ENCODE data around the gene LRFN4. TPM values are rescaled to one million over a fixed set of nuclear protein-coding genes. Genes with fewer than 3 reads are reported as not detected.

LRFN4 gene
- total RNA-seq, 2 experiments from 2014 or later, result 24.6 to 29.8 TPM

DNA sequence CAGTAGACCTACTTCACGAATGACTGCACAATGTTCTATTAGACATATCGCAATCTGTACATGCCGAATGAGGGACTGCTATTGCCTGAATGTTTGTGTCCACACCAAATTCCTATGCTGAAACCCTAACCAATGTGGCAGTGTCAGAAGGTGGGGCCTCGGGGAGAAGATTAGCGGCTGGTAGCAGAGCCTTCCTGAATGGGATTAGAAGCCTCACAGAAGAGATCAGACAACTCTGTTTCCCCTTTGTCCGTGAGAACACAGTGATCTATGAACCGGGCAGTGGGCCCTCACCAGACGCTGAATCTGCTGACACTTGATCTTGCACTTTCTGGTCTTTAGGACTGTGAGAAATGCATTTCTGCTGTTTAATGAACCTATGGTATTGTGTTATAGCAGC lies 33.1 kb downstream of the LRFN4 start:
- peaks cover 11% of the 10 kb centered on the region for H3K4me1 Mint-ChIP-seq (ENCODE audit: low read depth)
- no peak overlapping the region for H3K27ac Mint-ChIP-seq
- CTCF ChIA-PET, result no interaction called here
- intact Hi-C loops (cut with micrococcal nuclease), result no loop called here
- H3K27me3 Mint-ChIP-seq, result peaks cover 10% of the 10 kb centered on the region
- H3K4me3 Mint-ChIP-seq, result no peak overlapping the region
- DNase-seq, result no peak
- POLR2A ChIA-PET, result no interaction called here
- no peaks in the 10 kb centered on the region for H3K36me3 Mint-ChIP-seq
- H3K9me3 Mint-ChIP-seq, result no peaks in the 10 kb centered on the region

DNA sequence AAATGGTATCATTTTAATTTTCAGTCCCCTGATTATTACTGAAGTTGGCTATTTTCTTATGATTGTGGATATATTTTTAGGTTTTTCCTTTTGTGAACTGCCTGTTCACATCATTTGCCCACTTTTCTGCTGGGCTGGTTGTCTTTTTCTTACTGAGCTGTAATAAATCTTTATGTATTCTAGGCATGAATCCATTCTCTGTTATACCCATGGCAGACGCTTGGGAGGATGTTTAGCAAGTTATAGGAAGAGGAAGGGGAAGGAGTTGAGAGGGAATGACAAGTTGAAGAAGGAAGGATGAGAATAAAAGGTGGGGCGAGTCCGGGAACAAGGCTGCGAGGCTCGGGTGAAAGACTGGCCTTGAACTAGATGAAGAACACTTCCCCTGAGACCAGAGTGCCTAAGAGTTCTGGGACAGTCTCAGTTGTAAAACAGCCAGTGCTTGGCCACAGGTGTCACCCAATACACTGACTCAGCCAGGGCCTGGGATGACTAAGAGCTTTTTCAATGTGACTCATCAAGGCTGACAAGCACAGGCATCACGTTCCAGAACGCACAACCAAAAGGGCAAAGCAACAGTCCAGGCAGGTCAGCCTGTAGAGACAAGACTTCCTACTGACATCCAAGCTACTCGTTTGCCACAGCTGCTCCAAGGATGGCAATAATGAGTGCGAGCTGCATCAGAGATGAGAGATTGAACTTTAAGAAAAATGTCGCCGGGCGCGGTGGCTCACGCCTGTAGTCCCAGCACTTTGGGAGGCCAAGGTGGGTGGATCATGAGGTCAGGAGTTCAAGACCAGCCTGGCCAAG lies 35.2 kb downstream of the LRFN4 start:
- Mint-ChIP-seq H3K27me3 (peaks cover 10% of the 10 kb centered on the region), H3K4me1 (ENCODE audit: low read depth) (peaks cover 11% of the 10 kb centered on the region), H3K9me3 (no peaks in the 10 kb centered on the region), H3K27ac (peak overlapping the region; percentile 23), H3K36me3 (no peaks in the 10 kb centered on the region), H3K4me3 (no peak overlapping the region)
- DNase-seq, result peak; percentile 89
- ChIA-PET POLR2A (interaction anchor here (0.7 kb wide), 1 partner anchor 520 kb away, joined by 3 read pairs; no protein-coding TSS in a partner anchor), CTCF (interaction anchor here (0.6 to 1.0 kb wide), 2 partner anchors 8 to 84 kb away, joined by 3 read pairs; no protein-coding TSS in a partner anchor)
- intact Hi-C loops (cut with micrococcal nuclease), result loop anchor here (2.0 kb wide), 1 partner anchor 79 kb away; no protein-coding TSS in a partner anchor

DNA sequence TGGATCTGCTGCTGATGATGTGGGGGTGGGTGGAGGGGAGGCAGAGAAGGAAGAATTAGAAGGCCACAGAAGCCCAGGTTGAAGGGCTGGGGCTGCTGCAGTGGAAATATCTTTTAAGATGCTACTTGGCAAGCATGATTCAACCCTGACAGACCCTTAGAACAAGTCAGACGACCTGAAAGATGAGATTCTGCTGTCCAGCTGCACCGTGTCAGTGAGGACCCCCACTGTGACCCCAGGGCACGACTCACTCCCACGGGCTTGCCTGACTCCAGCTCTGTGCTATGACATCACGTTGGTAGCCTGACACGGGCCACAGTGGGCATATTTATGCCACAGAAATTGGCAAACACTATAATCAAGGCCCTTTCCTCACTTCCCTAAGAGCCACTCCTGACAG lies 36.0 kb downstream of the LRFN4 start:
- POLR2A ChIA-PET, result interaction anchor here (0.7 kb wide), 1 partner anchor 521 kb away, joined by 3 read pairs; no protein-coding TSS in a partner anchor
- Mint-ChIP-seq H3K4me3 (no peak overlapping the region), H3K4me1 (ENCODE audit: low read depth) (peaks cover 11% of the 10 kb centered on the region), H3K9me3 (no peaks in the 10 kb centered on the region), H3K27me3 (peaks cover 10% of the 10 kb centered on the region), H3K27ac (no peak overlapping the region), H3K36me3 (no peaks in the 10 kb centered on the region)
- CTCF ChIA-PET, result interaction anchor here (0.6 kb wide), 1 partner anchor 613 kb away, joined by 3 read pairs; no protein-coding TSS in a partner anchor
- intact Hi-C loops (cut with micrococcal nuclease), result loop anchor here (2.0 kb wide), 1 partner anchor 78 kb away; no protein-coding TSS in a partner anchor
- DNase-seq, result no peak

DNA sequence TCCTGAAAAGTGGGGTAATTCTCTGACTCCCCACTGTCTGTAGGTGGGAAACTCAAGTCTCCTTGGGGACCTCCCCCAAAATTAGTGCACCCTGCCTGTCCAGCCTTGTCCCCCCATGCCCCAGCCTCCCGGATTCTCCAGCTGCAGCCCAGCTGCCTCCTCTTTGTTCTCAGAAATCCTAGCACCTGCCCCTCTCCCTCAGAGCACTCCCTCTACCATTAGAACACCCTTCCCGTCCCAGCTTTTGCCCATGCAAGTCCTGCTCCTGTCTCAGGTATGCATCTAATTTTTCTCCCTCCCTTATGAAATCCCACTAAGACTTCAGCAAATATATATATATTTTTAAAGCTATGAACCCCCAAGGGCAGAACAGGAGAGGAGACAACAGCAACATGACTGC lies 37.3 kb downstream of the LRFN4 start:
- H3K4me1 Mint-ChIP-seq (ENCODE audit: low read depth), result peaks cover 11% of the 10 kb centered on the region
- H3K9me3 Mint-ChIP-seq, result no peaks in the 10 kb centered on the region
- intact Hi-C loops (cut with micrococcal nuclease), result no loop called here
- no peak overlapping the region for H3K27ac Mint-ChIP-seq
- H3K4me3 Mint-ChIP-seq, result no peak overlapping the region
- POLR2A ChIA-PET, result no interaction called here
- H3K36me3 Mint-ChIP-seq, result no peaks in the 10 kb centered on the region
- peaks cover 10% of the 10 kb centered on the region for H3K27me3 Mint-ChIP-seq
- DNase-seq, result no peak
- CTCF ChIA-PET, result interaction anchor here (1.3 kb wide), 1 partner anchor 11 kb away, joined by 9 read pairs; no protein-coding TSS in a partner anchor

DNA sequence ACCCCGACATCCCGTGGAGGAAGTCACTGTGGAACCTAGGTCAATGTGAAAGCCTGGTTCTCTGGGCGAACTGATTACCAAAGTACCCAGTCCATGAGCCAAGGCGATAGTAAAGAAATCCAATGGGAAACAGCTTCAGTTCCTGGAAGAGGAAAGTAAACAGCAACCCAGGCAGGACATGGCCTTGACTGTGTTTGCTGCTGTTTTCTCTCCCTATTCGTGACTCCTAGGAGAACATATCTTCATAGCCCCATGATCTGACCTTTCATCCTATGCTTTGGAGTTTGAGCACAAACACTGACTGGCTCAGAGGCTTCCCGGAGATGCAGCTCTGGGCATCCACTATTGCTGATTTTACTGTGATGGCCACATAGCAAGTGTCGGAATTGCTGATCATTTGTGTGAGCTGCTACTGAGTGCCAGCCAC lies 45.1 kb downstream of the LRFN4 start:
- ChIA-PET POLR2A (no interaction called here), CTCF (no interaction called here)
- no peaks in the 10 kb centered on the region for H3K9me3 Mint-ChIP-seq
- no peaks in the 10 kb centered on the region for H3K36me3 Mint-ChIP-seq
- no peak overlapping the region for H3K4me3 Mint-ChIP-seq
- H3K27ac Mint-ChIP-seq, result no peak overlapping the region
- H3K4me1 Mint-ChIP-seq (ENCODE audit: low read depth), result no peaks in the 10 kb centered on the region
- intact Hi-C loops (cut with micrococcal nuclease), result no loop called here
- no peaks in the 10 kb centered on the region for H3K27me3 Mint-ChIP-seq
- DNase-seq, result no peak

DNA sequence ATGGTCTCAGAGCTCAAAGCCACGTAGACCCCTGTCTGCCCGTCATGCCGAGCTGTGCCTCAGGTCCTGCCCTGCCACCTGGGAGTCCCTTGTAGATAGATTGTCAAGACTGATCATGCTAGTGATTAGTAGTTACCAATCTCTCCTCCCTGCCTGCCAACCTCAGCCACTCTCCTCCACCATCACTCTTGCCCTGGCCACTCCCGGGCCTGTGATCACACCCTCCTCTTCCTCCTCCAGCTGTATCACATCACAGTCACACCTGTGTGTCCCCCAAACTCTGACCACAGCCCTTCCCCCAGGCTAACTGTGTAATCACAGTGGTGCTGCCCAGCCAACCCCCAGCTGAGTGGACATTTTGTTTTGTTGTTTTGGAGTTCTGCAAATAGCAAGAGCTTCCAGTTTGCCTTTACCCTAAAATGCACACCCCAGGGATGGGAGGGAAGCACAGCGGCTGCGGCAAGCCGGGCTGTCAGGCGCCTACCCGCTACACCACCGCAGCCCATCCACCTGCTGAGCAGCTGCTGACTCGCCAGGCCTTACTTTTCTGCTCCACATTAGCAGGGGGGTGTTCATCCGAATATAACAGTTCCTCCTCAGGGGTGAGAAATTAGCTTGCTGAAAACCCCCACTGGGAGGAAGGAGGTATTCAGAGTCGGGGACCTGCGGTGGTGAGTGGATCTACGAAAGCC lies 45.8 kb downstream of the LRFN4 start:
- no peak for DNase-seq
- H3K4me1 Mint-ChIP-seq (ENCODE audit: low read depth), result no peaks in the 10 kb centered on the region
- ChIA-PET POLR2A (no interaction called here), CTCF (no interaction called here)
- H3K9me3 Mint-ChIP-seq, result no peaks in the 10 kb centered on the region
- H3K27ac Mint-ChIP-seq, result no peak overlapping the region
- H3K27me3 Mint-ChIP-seq, result no peaks in the 10 kb centered on the region
- H3K36me3 Mint-ChIP-seq, result no peaks in the 10 kb centered on the region
- H3K4me3 Mint-ChIP-seq, result no peak overlapping the region
- intact Hi-C loops (cut with micrococcal nuclease), result no loop called here

DNA sequence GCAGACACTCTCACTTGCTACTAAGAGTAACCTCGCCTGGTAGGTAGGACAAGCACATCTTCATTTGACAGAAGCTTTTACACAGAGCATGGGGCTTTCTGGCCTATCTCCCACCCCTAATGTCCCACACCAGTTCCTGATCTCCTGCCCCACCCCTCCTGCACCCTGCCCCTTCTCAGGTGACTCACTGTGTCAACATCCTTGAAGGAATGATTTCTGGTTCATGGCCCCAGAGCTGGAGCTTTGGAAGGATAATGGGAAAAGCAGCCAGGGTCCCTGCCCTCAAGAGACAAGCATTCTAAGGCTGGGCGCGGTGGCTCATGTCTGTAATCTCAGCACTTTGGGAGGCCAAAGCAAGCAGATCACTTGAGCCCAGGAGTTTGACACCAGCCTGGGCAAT lies 47.2 kb downstream of the LRFN4 start:
- H3K27ac Mint-ChIP-seq, result no peak overlapping the region
- no peaks in the 10 kb centered on the region for H3K4me1 Mint-ChIP-seq (ENCODE audit: low read depth)
- no peak for DNase-seq
- CTCF ChIA-PET, result no interaction called here
- no peak overlapping the region for H3K4me3 Mint-ChIP-seq
- intact Hi-C loops (cut with micrococcal nuclease), result no loop called here
- no peaks in the 10 kb centered on the region for H3K27me3 Mint-ChIP-seq
- H3K9me3 Mint-ChIP-seq, result no peaks in the 10 kb centered on the region
- no peaks in the 10 kb centered on the region for H3K36me3 Mint-ChIP-seq
- POLR2A ChIA-PET, result no interaction called here

DNA sequence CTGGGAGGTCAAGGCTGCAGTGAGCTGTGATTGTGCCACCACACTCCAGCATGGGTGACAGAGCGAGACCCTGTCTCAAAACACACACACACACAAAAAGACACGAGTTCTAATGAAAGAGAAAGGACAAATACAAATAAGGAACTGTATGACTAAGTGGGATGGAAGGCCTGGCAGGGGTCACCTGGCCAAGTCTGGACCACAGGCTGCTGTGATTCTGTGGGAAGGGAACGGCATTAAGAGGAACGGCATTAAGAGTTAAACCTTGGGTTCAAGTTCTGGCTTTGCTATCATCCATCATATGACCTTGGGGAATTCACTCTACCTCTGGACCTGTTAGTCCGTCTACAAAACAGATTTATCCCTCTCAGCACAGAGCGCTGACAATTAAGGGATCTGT lies 47.7 kb downstream of the LRFN4 start:
- no peak for DNase-seq
- ChIA-PET POLR2A (no interaction called here), CTCF (no interaction called here)
- Mint-ChIP-seq H3K4me3 (no peak overlapping the region), H3K9me3 (no peaks in the 10 kb centered on the region), H3K36me3 (no peaks in the 10 kb centered on the region), H3K4me1 (ENCODE audit: low read depth) (no peaks in the 10 kb centered on the region), H3K27ac (no peak overlapping the region), H3K27me3 (no peaks in the 10 kb centered on the region)
- intact Hi-C loops (cut with micrococcal nuclease), result no loop called here

DNA sequence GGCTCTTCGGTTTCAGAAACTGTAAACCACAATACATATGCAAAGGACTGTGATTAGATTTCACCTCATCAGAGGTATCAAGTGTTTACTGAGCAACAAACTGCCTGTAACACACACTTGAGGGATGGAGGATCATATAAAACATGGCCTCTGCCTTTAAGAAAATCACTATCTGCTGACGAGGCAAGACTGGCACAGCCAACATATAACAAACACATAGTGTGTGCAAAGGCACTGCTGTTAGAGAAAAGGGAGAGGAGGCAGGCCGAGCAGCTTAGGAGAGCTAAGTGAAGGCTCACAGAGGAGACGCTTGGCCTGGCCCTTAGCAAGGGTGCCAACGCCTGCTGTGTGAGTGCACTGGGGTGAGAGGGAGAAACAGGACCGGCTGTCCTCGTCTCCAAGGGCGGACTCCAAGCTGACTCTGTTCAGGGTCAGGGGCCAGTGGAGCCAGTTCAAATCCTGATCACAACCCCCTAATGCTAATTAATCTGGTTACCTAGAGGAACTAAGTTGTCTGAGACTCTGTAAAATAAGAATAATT lies 48.2 kb downstream of the LRFN4 start:
- H3K27me3 Mint-ChIP-seq, result no peaks in the 10 kb centered on the region
- POLR2A ChIA-PET, result no interaction called here
- no peak overlapping the region for H3K4me3 Mint-ChIP-seq
- H3K9me3 Mint-ChIP-seq, result no peaks in the 10 kb centered on the region
- DNase-seq, result no peak
- H3K27ac Mint-ChIP-seq, result no peak overlapping the region
- intact Hi-C loops (cut with micrococcal nuclease), result no loop called here
- no peaks in the 10 kb centered on the region for H3K36me3 Mint-ChIP-seq
- CTCF ChIA-PET, result no interaction called here
- H3K4me1 Mint-ChIP-seq (ENCODE audit: low read depth), result no peaks in the 10 kb centered on the region

DNA sequence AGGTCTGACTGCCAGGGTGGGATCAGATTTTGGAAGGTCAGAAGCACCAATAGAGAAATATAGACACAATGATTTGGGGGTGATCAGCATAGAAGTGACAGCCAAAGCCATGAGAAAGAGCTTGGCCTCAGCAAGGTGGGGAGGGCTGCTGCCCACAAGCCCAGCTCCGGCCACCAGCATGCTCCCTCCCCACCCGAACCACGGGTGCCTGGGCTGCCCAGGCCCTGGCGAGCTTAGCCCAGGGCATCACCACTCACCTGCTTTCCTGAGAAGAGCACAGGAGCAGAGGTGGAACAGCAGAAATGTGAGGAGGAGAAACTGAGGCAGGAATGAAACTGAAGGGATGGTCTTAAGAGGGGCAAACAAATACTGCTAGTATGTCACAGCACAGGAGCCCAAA lies 48.8 kb downstream of the LRFN4 start:
- ChIA-PET CTCF (no interaction called here), POLR2A (no interaction called here)
- Mint-ChIP-seq H3K9me3 (no peaks in the 10 kb centered on the region), H3K27me3 (no peaks in the 10 kb centered on the region), H3K4me1 (ENCODE audit: low read depth) (no peaks in the 10 kb centered on the region), H3K4me3 (no peak overlapping the region), H3K36me3 (no peaks in the 10 kb centered on the region), H3K27ac (no peak overlapping the region)
- intact Hi-C loops (cut with micrococcal nuclease), result no loop called here
- DNase-seq, result no peak

DNA sequence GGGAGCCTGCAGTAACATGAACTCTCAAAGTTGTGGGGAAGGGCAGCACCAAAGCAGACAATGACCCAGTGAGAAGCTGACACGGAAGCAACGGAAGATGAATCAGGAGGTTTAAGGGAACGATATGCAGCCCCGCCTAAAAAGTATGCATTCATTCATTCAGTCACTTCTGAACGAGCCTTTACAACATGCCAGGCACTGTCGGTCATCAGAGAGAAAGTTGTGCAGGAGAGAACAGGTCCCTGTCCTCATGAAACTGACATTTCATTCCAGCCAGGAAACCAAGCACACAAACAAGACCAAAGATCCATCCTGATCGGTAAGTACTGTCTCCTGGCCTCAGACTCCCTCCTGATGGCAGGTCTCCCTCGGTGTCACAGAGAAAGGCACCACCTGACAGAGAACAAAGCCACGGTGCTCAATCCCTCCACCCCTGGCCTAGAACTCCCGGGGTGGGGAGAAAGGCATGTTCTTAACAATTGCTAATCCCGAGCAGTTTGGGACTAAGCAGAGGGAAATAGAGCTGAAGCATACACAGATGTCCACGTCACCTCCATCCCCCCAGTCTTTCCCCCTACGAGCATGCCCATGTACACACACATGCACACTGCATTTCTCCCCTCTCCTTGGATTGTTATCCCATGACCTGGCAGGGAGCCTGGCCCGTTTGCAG lies 49.3 kb downstream of the LRFN4 start:
- Mint-ChIP-seq H3K4me3 (no peak overlapping the region), H3K27me3 (no peaks in the 10 kb centered on the region), H3K36me3 (no peaks in the 10 kb centered on the region), H3K27ac (no peak overlapping the region), H3K9me3 (no peaks in the 10 kb centered on the region), H3K4me1 (ENCODE audit: low read depth) (no peaks in the 10 kb centered on the region)
- no peak for DNase-seq
- CTCF ChIA-PET, result no interaction called here
- POLR2A ChIA-PET, result no interaction called here
- intact Hi-C loops (cut with micrococcal nuclease), result no loop called here

Measured in activated CD4-positive, alpha-beta memory T cell treated with anti-CD3 and anti-CD28 coated beads for 36 hours (primary cell).